ENCODE data around the gene HOXA9. TPM values are rescaled to one million over a fixed set of nuclear protein-coding genes. Genes with fewer than 3 reads are reported as not detected.

HOXA9 gene
- total and polyA plus RNA-seq, 2 of the 8 experiments (the other 6 are each of a cell fraction or from before 2014, with no cell fraction given) = not detected

GRCh38 chr7:27189997-27190748, 24.8 kb upstream of the HOXA9 start:
- DNase-seq (ENCODE audit: low read depth in 1 of 2, low spot score in 2 of 2) (peak in 1 of 2 experiments; percentile 22), FAIRE-seq (no peak)
- H3K14ac ChIP-seq (ENCODE audit: insufficient read length) = no peak overlapping the region
- no peak overlapping the region for H3K4me2 ChIP-seq (ENCODE audit: insufficient read depth in 1 of 2, low read depth in 2 of 2, low read length in 2 of 2)
- no peak overlapping the region for H2BK15ac ChIP-seq (ENCODE audit: low read length)
- H2BK120ac ChIP-seq (replicated peaks; ENCODE audit: low read depth, low read length) = no peak overlapping the region
- no peak overlapping the region for H3K4ac ChIP-seq (replicated peaks; ENCODE audit: insufficient read length, low read depth, low read length)
- H3K27me3 ChIP-seq (replicated peaks in 1 of 4; ENCODE audit: control insufficient read depth in 3 of 4, extremely low read depth in 1 of 4, insufficient read depth in 3 of 4, low read length in 3 of 4) = peaks cover 96 to 100% (median 98%) of the 10 kb centered on the region in 4 experiments
- H4K20me1 ChIP-seq (replicated peaks in 1 of 2; ENCODE audit: control insufficient read depth in 1 of 2, insufficient read depth in 2 of 2, low read length in 2 of 2) = peaks cover 30 to 61% of the 10 kb centered on the region in 2 experiments
- WGBS, 2 experiments (ENCODE audit: extremely low coverage in 1 of 2, insufficient coverage in 1 of 2, insufficient read length in 1 of 2, insufficient replicate concordance in 2 of 2, low coverage in 1 of 2, low lambda C conversion rate in 2 of 2, missing lambda C conversion rate in 1 of 2) = 43% methylated on average over 7 of the region's 7 CpGs; no CpG with 5 or more reads in 1 of the 2 experiments
- no peak overlapping the region for H4K8ac ChIP-seq (ENCODE audit: extremely low read depth, insufficient read depth, low read length)
- no peak overlapping the region for H3K4me3 ChIP-seq (ENCODE audit: extremely low read depth in 1 of 4, insufficient read depth in 2 of 4, low read depth in 3 of 4, low read length in 4 of 4)
- no peak for TF ChIP-seq SP4 (IDR thresholded peaks at IDR 0.05; ENCODE audit: low read length)
- TF ChIP-seq CHD2 (IDR thresholded peaks at IDR 0.05; ENCODE audit: low read length) = no peak
- TF ChIP-seq GTF2F1 (IDR thresholded peaks at IDR 0.05; ENCODE audit: borderline replicate concordance, low read depth, low read length) = no peak
- TF ChIP-seq EZH2 (IDR thresholded peaks at IDR 0.05; ENCODE audit: low read depth, low read length, severe bottlenecking) = no peak
- peak; percentile 15 for TF ChIP-seq RNF2 (IDR thresholded peaks at IDR 0.05; ENCODE audit: borderline replicate concordance, low read depth, low read length, missing control alignments, poor library complexity, severe bottlenecking)
- no peak for TF ChIP-seq TBP (IDR thresholded peaks at IDR 0.05; ENCODE audit: low read depth, low read length)
- H3K18ac ChIP-seq (ENCODE audit: extremely low read depth, low read length) = no peak overlapping the region
- H3K79me1 ChIP-seq (ENCODE audit: low read depth, low read length) = no peaks in the 10 kb centered on the region
- H3K56ac ChIP-seq (replicated peaks; ENCODE audit: insufficient read length, low read depth, low read length) = no peak overlapping the region
- H3K79me2 ChIP-seq (ENCODE audit: control insufficient read depth in 1 of 2, insufficient read depth in 2 of 2, low read length in 2 of 2) = no peaks in the 10 kb centered on the region
- no peak overlapping the region for H2BK20ac ChIP-seq (ENCODE audit: low read length)
- no peak overlapping the region for H4K91ac ChIP-seq (replicated peaks; ENCODE audit: insufficient read length, low read length)
- POLR2A ChIA-PET (ENCODE audit: partially characterized antibody) = no interaction called here
- peaks cover 0 to 10% (median 0%) of the 10 kb centered on the region in 4 experiments; a peak in 1 of 8 replicates for H3K36me3 ChIP-seq (ENCODE audit: control insufficient read depth in 2 of 4, insufficient read depth in 4 of 4, low read length in 3 of 4)
- no peak overlapping the region for H2BK12ac ChIP-seq (ENCODE audit: low read depth, low read length)
- H2AK5ac ChIP-seq (ENCODE audit: low read depth, low read length) = no peak overlapping the region
- H3K23me2 ChIP-seq (ENCODE audit: low read depth, low read length) = no peaks in the 10 kb centered on the region
- peaks cover 0 to 3% of the 10 kb centered on the region in 2 experiments; a peak in 1 of 4 replicates for H3K9me3 ChIP-seq (ENCODE audit: insufficient read depth in 2 of 2, low read depth in 1 of 2, low read length in 1 of 2)
- CTCF ChIA-PET (ENCODE audit: partially characterized antibody) = interaction anchor here (0.5 to 9.1 kb wide), 11 partner anchors 9 to 830 kb away, joined by 3 to 64 read pairs (median 4); partner anchors contain the start of genes HOXA13 and HOXA5
- no peak overlapping the region for H3K9ac ChIP-seq (replicated peaks in 1 of 4; ENCODE audit: extremely low read depth in 1 of 4, low read depth in 3 of 4, low read length in 3 of 4)
- H3K27ac ChIP-seq (ENCODE audit: low read depth, low read length) = no peak overlapping the region
- no peak overlapping the region for H3K23ac ChIP-seq (ENCODE audit: insufficient read length)
- no peak overlapping the region for H4K5ac ChIP-seq (ENCODE audit: insufficient read length, low read depth, low read length)
- peaks cover 0 to 22% (median 16%) of the 10 kb centered on the region in 4 experiments; a peak in 5 of 7 replicates for H3K4me1 ChIP-seq (replicated peaks in 1 of 4; ENCODE audit: control insufficient read depth in 3 of 4, insufficient read depth in 4 of 4, low read length in 3 of 4)
- no peak overlapping the region for H2AFZ ChIP-seq (ENCODE audit: low read length)
- no peak overlapping the region for H2BK5ac ChIP-seq (ENCODE audit: low read depth, low read length)

All from H1 (cell line).